ENCODE results near the gene CEBPB.

The CEBPB gene

DNA sequence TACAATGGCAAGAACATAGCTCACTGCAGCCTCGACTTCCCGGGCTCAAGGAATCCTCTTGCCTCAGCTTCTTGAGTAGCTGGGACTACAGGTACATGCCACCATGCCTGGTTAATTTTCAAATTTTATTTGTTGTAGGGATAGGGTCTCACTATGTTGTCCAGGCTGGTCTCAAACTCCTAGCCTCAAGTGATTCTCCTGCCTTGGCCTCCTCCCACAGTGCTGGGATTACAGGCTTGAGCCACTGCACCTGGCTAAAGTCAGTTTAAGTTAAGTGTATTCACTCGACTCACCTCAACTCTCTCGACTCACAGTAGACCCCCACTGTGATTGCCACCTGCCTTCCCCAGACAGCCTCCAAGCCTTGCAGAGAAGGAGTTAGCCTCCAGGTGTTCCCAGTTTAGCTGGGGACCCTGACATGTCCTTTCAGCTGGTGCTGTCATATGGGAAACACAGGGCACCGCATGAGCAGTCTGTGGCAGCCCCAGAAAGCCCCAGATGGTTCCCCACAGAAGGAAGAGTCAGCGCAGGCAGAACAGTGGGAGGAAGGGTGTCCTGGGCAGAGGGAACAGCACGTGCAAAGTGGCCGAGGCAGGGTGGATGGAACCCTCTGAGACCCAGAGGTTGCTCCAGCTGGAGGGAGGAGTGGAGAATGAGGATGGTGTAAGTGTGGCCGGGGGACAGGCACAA, 40.4 kb downstream of the CEBPB start:
- Histone ChIP-seq H3K4me3 (ENCODE audit: low read length) (no peak overlapping the region), H3K9ac (ENCODE audit: low read length) (no peak overlapping the region), H3K4me1 (ENCODE audit: control insufficient read depth, insufficient read depth, low read length) (peaks cover 21% of the 10 kb centered on the region), H3K9me3 (ENCODE audit: control insufficient read depth, low read length) (no peaks in the 10 kb centered on the region), H3K36me3 (ENCODE audit: control insufficient read depth, insufficient read depth, low read length) (no peaks in the 10 kb centered on the region), H3K27me3 (ENCODE audit: control insufficient read depth, insufficient read depth, low read length) (no peaks in the 10 kb centered on the region)

- Histone ChIP-seq H3K4me3 (ENCODE audit: low read length) (no peak overlapping the region), H3K9ac (ENCODE audit: low read length) (no peak overlapping the region), H3K4me1 (ENCODE audit: control insufficient read depth, insufficient read depth, low read length) (peaks cover 17% of the 10 kb centered on the region), H3K9me3 (ENCODE audit: control insufficient read depth, low read length) (no peaks in the 10 kb centered on the region), H3K27me3 (ENCODE audit: control insufficient read depth, insufficient read depth, low read length) (no peaks in the 10 kb centered on the region), H3K36me3 (ENCODE audit: control insufficient read depth, insufficient read depth, low read length) (no peaks in the 10 kb centered on the region)
These were observed 41.2 kb downstream of the CEBPB start for GRCh38 chr20:50231854-50232253.

GRCh38 chr20:50232651-50233324, 42.2 kb downstream of the CEBPB start:
- Histone ChIP-seq H3K9me3 (ENCODE audit: control insufficient read depth, low read length) (no peaks in the 10 kb centered on the region), H3K27me3 (ENCODE audit: control insufficient read depth, insufficient read depth, low read length) (no peaks in the 10 kb centered on the region), H3K4me1 (ENCODE audit: control insufficient read depth, insufficient read depth, low read length) (peaks cover 17% of the 10 kb centered on the region)

GRCh38 chr20:50233325-50234212, 42.9 kb downstream of the CEBPB start:
- no peak overlapping the region for H3K9ac ChIP-seq (ENCODE audit: low read length)
- H3K27me3 ChIP-seq (ENCODE audit: control insufficient read depth, insufficient read depth, low read length): no peaks in the 10 kb centered on the region
- no peak overlapping the region for H3K4me3 ChIP-seq (ENCODE audit: low read length)
- peaks cover 17% of the 10 kb centered on the region for H3K4me1 ChIP-seq (ENCODE audit: control insufficient read depth, insufficient read depth, low read length)
- H3K9me3 ChIP-seq (ENCODE audit: control insufficient read depth, low read length): no peaks in the 10 kb centered on the region
- no peaks in the 10 kb centered on the region for H3K36me3 ChIP-seq (ENCODE audit: control insufficient read depth, insufficient read depth, low read length)

More at GRCh38 chr20:50232651-50233324, 42.2 kb downstream of the CEBPB start:
- H3K36me3 ChIP-seq (ENCODE audit: control insufficient read depth, insufficient read depth, low read length): no peaks in the 10 kb centered on the region
- H3K4me3 ChIP-seq (ENCODE audit: low read length): no peak overlapping the region
- no peak overlapping the region for H3K9ac ChIP-seq (ENCODE audit: low read length)

DNA sequence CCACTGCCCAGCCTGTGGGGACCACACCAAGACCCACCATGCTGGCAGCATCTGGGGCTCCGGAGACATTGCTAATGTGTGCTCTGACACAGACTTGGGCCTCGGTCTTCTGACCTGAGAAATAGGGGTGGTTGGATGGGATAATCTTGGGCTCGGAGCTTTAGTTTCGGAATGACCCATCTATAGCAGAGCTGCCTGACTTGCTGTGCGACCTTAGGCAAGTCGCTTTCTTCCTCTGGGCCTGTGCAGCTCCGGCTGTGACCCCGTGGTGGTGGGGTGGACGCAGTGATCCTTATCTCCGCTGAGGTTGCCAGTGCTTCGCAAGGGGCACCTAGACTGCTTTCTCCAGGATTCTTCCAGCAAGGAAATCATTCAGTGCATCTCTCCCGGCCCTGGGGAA, 43.7 kb downstream of the CEBPB start:
- no peak overlapping the region for H3K4me3 ChIP-seq (ENCODE audit: low read length)
- no peaks in the 10 kb centered on the region for H3K9me3 ChIP-seq (ENCODE audit: control insufficient read depth, low read length)
- H3K36me3 ChIP-seq (ENCODE audit: control insufficient read depth, insufficient read depth, low read length): no peaks in the 10 kb centered on the region
- peaks cover 14% of the 10 kb centered on the region for H3K4me1 ChIP-seq (ENCODE audit: control insufficient read depth, insufficient read depth, low read length)
- no peaks in the 10 kb centered on the region for H3K27me3 ChIP-seq (ENCODE audit: control insufficient read depth, insufficient read depth, low read length)
- H3K9ac ChIP-seq (ENCODE audit: low read length): no peak overlapping the region

- peaks cover 6% of the 10 kb centered on the region for H3K4me1 ChIP-seq (ENCODE audit: control insufficient read depth, insufficient read depth, low read length)
- H3K4me3 ChIP-seq (ENCODE audit: low read length): no peak overlapping the region
- H3K27me3 ChIP-seq (ENCODE audit: control insufficient read depth, insufficient read depth, low read length): no peaks in the 10 kb centered on the region
- H3K36me3 ChIP-seq (ENCODE audit: control insufficient read depth, insufficient read depth, low read length): no peaks in the 10 kb centered on the region
- no peak overlapping the region for H3K9ac ChIP-seq (ENCODE audit: low read length)
- no peaks in the 10 kb centered on the region for H3K9me3 ChIP-seq (ENCODE audit: control insufficient read depth, low read length)
These were observed 46.7 kb downstream of the CEBPB start for GRCh38 chr20:50237349-50237748.

DNA sequence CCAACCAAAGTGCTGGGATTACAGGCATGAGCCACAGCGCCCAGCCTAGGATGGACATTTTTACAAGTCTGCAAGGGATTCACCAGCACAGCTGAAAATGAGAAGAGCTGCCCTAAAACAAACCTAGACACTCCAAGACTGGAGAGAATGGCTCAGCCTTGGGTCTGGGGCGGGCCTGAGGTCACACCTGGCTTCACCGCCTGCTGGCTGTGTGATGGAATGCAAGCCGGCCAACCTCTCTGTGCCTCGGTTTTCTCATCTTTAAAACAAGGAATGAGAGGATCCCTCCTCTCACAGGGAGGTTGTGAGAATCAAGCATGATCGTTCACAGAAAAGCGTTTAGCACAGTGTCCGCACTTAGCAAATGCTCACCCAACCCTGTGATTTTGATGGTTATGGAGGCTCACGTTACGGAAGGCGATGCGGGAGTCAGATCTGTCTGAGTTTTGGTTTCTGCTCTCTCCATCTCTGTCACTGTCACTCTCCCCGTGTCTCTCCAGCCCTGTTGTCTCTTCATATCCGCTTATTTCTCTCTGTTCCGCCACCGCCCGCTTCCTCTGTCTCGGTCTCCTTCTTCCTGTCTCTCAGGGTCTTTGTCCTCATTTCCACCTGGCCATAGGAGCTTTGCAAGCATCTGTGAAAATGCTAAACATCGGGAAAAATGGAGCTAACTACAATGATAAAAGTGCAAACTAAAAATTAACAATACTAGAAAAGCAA, 47.6 kb downstream of the CEBPB start:
- H3K36me3 ChIP-seq (ENCODE audit: control insufficient read depth, insufficient read depth, low read length): no peaks in the 10 kb centered on the region
- no peak overlapping the region for H3K9ac ChIP-seq (ENCODE audit: low read length)
- no peaks in the 10 kb centered on the region for H3K9me3 ChIP-seq (ENCODE audit: control insufficient read depth, low read length)
- H3K27me3 ChIP-seq (ENCODE audit: control insufficient read depth, insufficient read depth, low read length): no peaks in the 10 kb centered on the region
- H3K4me3 ChIP-seq (ENCODE audit: low read length): no peak overlapping the region
- peaks cover 15% of the 10 kb centered on the region for H3K4me1 ChIP-seq (ENCODE audit: control insufficient read depth, insufficient read depth, low read length)

- Histone ChIP-seq H3K4me3 (ENCODE audit: low read length) (no peak overlapping the region), H3K27me3 (ENCODE audit: control insufficient read depth, insufficient read depth, low read length) (no peaks in the 10 kb centered on the region), H3K4me1 (ENCODE audit: control insufficient read depth, insufficient read depth, low read length) (peaks cover 33% of the 10 kb centered on the region), H3K36me3 (ENCODE audit: control insufficient read depth, insufficient read depth, low read length) (no peaks in the 10 kb centered on the region), H3K9me3 (ENCODE audit: control insufficient read depth, low read length) (no peaks in the 10 kb centered on the region), H3K9ac (ENCODE audit: low read length) (no peak overlapping the region)
These were observed 49.5 kb downstream of the CEBPB start for GRCh38 chr20:50240092-50240491.

DNA sequence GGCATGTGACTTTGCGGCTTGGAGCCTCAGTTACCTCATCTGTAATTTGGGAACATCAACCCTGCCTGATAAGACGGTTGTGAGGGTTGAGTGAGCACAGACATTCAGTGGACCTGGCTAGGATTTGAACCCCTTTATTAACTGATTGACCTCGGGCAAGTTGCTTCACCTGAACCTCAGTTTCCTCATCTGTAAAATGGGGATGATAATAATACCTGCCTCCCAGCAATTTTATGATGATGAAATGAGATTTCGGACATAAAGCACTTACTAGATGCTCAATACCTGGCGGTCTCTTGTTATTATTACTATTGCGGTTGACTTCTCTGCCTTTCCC, 51.5 kb downstream of the CEBPB start:
- peaks cover 42% of the 10 kb centered on the region for H3K4me1 ChIP-seq (ENCODE audit: control insufficient read depth, insufficient read depth, low read length)
- H3K4me3 ChIP-seq (ENCODE audit: low read length): no peak overlapping the region
- no peaks in the 10 kb centered on the region for H3K36me3 ChIP-seq (ENCODE audit: control insufficient read depth, insufficient read depth, low read length)
- H3K9me3 ChIP-seq (ENCODE audit: control insufficient read depth, low read length): no peaks in the 10 kb centered on the region
- no peaks in the 10 kb centered on the region for H3K27me3 ChIP-seq (ENCODE audit: control insufficient read depth, insufficient read depth, low read length)
- H3K9ac ChIP-seq (ENCODE audit: low read length): no peak overlapping the region

All from mucosa of stomach (tissue), 1 donor.